GM19193 (cell line): ENCODE results near the gene DCUN1D2.

Source experiments
- POLR2A ChIP-seq: IDR thresholded peaks from 4 replicates; pipeline ENCODE4 v1.6.1; 2011; ENCODE audit not compliant: insufficient read depth, insufficient read length; ENCODE audit errors: extremely low read depth

Gene DCUN1D2

DNA sequence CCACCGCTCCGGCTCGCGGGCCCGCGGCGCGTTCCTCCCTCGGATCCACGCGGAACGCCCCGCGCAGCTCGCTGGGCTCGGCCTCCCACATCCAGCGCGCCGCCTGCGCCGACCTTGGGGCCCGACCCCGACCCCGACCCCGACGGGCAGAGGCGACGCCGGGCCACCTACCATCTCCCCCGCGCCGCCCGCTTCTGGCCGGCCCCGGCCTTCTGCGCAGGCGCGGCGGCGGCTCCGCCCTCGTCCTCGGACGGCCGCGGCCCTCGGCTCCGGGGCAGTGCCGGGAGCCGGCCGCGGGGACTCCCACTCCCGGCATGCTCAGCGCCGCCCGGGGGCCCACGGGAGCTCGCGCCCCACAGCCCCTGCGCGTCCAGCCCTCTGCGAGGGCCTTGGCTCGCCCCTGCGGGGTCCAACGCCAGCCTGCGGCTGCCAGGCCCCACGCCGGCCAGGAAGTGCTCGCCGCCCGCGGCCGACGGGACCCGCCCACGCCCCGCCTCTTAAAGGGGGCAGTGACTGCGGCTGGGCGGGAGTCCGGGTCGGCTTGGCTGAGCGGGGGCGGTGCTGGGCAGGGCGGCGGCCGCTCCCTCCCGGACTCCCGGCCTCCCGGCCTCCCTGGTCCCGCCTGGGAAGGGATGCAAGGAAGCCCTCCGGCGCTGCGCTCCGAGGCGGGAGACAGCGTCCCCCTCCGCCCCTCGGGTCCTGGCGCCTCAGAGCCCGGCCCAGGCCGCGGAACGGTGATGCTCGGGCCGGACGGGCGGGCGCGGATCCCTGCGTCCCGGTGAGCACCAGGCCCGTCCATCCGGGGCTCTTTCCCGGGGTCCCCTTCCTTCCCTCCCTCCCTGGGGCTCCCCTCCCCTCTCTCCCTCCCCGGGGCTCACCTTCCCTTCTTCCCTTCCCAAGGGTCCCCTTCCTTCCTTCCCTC lies at the start of gene DCUN1D2:
Gene DCUN1D2 (minus strand): TSS at position 216 of the 922 bp plus-strand sequence. CDS start 42 bp downstream, at position 174.
- TF ChIP-seq POLR2A: peak; percentile 79

DNA sequence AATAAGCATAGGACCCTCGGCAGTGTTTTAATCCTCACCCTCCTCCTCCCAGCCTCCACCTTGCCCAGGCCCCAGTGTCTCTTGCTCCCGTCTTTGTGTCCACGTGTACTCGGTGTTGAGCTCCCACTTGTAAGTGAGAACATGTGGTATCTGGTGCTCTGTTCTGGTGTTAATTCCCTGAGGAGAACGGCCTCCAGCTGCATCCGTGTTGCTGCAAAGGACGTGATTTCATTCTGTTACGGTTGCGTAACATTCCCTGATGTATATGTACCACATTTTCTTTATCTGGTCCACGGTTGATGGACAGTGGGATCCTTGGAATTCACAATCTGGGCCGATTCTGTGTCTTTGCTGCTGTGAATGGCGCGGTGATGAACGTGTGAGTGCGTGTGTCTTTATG lies 49.3 kb upstream of the DCUN1D2 start:
- no peak for TF ChIP-seq POLR2A

- TF ChIP-seq POLR2A: no peak
Measured at GRCh38 chr13:113539176-113539575, 48.7 kb upstream of the DCUN1D2 start.

DNA sequence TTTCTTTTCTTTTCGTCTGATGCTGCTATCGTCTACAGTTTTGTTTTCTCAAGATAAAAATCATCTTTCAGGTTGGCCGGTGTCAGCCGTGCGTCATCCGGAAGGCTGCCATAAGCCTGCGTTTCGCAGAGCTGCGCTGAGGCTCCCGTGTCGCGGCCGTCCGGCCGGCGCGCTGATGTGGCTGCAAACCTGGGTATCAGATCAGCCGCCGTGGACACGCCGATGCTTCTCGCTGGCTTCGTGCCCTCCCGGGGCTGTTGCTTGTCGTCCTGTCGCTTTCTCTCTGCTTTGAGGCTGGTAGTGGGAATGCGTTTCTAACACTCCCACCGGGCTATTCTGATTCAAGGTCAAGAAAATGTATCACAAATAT lies 48.2 kb upstream of the DCUN1D2 start:
- no peak for TF ChIP-seq POLR2A

- TF ChIP-seq POLR2A: no peak
Measured at GRCh38 chr13:113537909-113538688, 47.6 kb upstream of the DCUN1D2 start.

DNA sequence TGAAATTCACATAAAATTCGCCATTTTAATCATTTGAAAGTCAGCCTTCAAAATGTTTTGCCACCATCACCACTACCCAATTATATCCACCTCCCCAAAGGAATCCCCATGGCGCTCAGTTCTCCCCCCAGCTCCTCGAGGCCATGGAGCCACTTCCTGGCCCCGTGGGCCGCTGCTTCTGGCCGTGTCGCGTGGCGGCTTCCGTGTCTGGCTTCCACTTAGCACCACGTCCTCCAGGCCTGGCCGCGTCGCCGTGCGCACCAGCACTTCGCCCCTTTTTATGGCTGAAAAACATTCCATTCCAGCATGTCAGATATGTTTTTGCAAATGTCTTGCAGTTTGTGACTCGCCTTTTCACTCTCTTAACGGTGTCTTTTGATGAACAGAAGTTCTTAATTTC lies 46.7 kb upstream of the DCUN1D2 start:
- TF ChIP-seq POLR2A: no peak

- no peak for TF ChIP-seq POLR2A
Measured at GRCh38 chr13:113536461-113537110, 46.1 kb upstream of the DCUN1D2 start.

- TF ChIP-seq POLR2A: no peak
Measured at GRCh38 chr13:113535381-113535781, 44.9 kb upstream of the DCUN1D2 start.

- TF ChIP-seq POLR2A: no peak
Measured at GRCh38 chr13:113534236-113534860, 43.8 kb upstream of the DCUN1D2 start.

- no peak for TF ChIP-seq POLR2A
Measured at GRCh38 chr13:113533161-113533840, 42.8 kb upstream of the DCUN1D2 start.

- no peak for TF ChIP-seq POLR2A
Measured at GRCh38 chr13:113532156-113532806, 41.8 kb upstream of the DCUN1D2 start.

GRCh38 chr13:113531041-113531873 lies 40.7 kb upstream of the DCUN1D2 start:
- no peak for TF ChIP-seq POLR2A

GRCh38 chr13:113528813-113529180 lies 38.3 kb upstream of the DCUN1D2 start:
- no peak for TF ChIP-seq POLR2A
